Renal cortical epithelial cell (primary cell): Measurements from ENCODE around the gene VAX1. TPM values are rescaled to one million over a fixed set of nuclear protein-coding genes. Genes with fewer than 3 reads are reported as not detected.
A peak's percentile ranks its signal among the peaks of the same experiment; 100 is the strongest.
"Not testable (repeated sequence)": the region's sequence is repeated elsewhere in the genome, so short reads cannot be mapped to it uniquely, and the experiment has no call there.

Experiments
- DNase-seq: peaks from one replicate; pipeline ENCODE4 v3.0.0-alpha.2; 2011; ENCODE audit warnings: low read depth
- total RNA-seq: library from RNA; depleted of rRNA; stranded (reverse); fragments of >200 nt; gene quantifications from 2 replicates; pipeline ENCODE4 v1.2.3, GENCODE V29; 2014

The VAX1 gene, protein sequence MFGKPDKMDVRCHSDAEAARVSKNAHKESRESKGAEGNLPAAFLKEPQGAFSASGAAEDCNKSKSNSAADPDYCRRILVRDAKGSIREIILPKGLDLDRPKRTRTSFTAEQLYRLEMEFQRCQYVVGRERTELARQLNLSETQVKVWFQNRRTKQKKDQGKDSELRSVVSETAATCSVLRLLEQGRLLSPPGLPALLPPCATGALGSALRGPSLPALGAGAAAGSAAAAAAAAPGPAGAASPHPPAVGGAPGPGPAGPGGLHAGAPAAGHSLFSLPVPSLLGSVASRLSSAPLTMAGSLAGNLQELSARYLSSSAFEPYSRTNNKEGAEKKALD
- not detected in 2 replicates for total RNA-seq

DNA sequence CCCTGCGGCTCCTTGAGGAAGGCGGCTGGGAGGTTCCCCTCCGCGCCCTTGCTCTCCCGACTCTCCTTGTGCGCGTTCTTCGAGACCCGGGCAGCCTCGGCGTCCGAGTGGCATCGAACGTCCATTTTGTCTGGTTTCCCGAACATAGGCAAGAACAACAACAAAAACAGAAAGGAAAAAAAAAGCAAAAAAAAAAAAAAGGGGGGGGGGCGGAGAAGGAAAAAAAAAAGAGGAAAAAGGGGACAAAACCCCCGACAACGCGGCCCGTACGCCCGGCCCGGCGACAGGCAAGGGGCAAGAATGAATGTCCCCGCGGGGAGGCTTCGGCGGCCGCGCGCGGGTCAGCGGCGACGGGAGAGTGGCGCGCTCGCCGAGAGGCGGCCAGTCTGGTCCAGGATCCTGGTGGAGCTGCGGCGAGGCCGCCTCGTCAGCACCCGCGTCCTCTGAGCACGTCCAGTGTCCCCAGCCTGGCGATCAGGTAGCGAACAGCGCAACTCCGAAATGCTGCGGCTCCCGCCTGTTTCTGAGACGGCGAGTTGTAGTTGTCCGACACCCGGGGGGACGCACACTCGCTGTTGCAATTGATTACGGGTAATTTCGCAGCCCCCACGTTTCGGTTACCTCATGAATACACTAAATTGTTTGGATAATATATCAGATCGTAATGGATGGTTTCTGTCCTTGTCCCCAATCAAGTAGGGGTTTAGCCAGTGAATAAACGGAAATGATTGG, at the start of gene VAX1:
TSS of gene VAX1 (minus strand) at position 360 of the 732 bp plus-strand sequence. CDS start at position 146, 214 bp downstream.
- DNase-seq, result no peak

DNA sequence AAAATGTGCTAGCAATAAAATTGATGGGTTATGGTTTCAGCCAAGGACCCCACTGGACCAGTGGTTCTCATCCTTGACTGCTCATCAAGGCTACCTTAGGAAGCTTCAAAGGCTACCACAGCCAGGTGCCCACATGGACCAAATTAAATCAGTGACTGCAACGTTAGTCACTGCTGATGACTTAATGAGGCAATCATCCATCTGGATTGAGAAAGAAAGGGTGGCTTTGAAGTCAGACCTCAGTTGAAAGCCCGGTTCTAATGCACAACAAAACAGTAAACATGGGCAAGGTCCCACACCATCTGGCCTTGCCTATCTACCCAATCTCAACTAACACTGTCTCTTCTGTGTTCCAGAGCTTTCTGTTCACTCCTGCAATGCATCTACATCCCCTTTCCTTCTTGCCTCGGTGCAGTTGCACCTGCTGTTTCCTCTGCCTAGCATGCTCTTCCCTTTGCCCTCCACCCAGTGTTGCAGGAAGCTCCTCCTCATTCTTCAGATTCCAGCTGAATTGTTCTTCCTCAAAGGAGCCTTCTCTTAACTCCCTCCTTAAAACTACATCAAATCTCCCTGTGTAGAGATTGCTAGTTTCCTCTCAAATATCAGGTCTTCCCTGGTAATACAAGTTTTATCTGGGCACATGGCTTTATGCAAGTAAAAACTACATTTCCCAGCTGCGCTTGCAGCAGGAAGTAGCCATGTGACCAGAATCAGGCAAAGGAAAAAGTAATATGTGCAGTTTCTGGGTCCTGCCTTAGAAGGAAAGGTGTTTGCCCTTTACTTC, 49.0 kb upstream of the VAX1 start:
- DNase-seq, result peak; percentile 87

DNA sequence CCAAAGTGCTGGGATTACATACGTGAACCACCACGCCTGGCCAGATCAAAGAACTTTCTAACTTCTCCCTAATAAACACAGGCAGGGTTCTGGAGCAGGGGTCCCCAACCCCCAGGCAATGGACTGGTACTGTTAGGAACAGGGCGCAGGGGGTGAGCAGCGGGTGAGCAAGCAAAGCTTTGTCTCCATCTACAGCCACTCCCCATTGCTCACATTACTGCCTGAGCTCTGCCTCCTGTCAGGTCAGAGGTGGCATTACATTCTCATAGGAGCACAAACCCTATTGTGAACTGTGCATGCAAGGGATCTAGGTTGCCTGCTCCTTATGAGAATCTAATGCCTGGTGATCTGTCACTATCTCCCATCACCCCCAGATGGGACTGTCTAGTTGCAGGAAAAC, 47.7 kb upstream of the VAX1 start:
- not testable (repeated sequence) for DNase-seq

DNA sequence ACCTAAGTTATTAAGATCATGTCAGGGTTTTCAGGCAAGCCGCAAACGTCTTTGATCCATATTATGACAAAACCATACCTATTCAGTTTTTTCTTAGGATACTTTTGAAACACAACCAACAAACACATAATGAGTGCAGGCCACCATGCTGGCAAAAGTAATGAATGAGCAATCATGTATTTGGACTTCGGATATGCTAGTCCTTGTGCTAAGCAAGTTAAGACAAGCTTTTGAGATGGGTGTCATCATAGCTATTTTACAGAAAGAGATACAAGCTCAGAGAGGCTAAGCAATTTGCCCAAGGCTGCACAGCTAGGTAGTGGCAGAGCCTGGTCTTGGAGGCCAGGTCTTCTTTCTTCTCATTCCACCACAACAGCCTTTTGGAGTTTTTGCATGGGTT, 46.8 kb upstream of the VAX1 start:
- no peak for DNase-seq

DNA sequence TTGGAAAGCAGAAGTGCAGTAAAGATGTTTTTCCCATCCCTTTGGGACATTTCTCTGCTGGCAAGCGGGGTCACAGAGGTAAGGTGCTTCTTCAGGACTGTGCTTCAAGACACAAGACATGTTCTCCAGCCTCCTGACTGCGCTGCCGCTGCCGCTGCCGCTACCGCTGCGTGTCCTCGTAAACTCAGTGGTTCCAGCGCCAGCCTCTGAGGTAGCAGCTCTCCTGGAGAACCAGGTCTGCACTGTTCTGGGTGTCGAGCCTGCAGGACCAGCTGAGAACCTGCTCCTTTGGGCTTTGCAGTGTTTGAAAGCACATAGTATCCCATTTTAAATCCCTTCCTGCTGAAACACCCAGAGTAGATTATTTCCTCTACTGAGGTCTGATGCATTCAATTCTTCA, 46.2 kb upstream of the VAX1 start:
- no peak for DNase-seq

DNA sequence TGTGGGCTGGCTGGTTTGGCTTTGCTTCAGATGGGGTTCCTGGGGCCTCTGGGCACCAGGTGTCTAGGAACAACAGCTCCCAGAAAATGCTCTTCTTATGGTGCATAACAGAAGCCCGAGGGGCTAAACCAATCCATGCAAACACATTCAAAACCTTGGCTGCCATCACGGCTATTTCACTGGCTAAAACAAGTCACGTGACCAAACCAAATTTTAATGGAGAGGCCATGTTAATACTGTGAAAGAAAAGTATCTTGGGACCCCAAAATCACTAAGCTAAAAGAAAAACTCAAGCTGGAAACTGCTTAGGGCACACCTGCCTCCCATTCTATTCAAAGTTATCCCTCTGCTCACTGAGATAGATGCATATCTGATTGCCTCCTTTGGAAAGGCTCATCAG, 40.1 kb upstream of the VAX1 start:
- no peak for DNase-seq

DNA sequence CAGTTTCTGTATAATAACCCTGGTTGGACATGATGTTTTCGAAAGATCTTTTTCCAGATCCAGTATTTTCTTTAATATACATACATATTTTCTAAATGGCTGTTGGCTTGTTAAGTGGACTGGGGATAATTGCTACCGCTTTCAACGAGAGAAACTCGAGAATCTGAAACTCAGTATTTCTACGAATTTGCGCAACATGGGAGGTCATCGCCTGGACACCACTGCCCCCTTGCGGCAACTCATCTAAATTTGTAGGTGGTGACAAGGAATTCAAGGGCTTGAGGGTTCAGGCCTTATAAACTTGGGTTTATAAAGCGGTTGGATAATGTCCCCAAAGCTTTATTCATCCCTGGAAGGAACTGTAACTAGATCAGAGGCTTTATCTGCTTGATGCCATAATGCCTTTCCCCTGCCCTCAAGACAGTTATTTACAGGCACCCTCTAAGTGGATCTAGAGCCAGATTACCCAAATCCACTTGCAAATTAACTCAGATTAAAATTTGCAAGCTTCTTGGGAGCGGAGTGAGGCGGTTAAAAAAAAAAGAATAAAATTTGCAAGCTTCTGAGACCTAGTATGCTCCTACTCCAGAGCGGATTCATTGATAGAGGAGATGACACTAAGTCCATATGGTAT, 37.9 kb upstream of the VAX1 start:
- DNase-seq, result peak; percentile 65

DNA sequence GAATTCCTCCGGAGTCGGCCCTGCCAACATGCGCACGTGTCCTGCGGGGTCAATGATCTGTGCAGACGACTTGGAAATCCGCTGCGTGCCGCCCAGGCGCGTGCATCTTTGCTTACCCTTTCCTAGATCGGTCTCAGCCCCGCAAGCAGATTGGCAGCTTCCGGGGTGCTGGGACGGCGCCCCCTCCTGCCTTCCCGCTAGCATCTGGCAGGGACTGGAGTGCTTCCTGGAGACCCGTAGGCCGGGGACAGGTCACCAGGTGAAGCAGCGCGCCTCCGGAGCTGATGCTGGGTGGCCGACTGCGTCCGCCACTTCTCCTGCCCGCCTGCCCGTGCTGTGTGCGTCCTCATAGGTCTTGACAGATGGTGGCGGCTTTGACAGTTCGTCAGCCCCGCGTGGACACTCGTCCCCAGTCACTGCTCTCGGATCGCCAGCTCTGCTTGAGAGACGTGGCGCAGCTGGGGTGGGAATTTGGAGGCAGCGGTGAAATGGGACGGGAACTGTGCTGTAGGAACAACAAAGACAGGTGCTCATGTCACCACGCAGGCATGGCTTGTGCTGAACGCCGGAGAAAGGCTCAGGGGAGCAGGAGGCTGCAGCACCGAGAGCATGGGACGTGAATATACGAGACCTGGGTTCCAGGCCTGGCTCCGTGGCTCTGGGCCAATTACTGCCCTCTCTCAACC, 37.3 kb upstream of the VAX1 start:
- DNase-seq, result no peak

DNA sequence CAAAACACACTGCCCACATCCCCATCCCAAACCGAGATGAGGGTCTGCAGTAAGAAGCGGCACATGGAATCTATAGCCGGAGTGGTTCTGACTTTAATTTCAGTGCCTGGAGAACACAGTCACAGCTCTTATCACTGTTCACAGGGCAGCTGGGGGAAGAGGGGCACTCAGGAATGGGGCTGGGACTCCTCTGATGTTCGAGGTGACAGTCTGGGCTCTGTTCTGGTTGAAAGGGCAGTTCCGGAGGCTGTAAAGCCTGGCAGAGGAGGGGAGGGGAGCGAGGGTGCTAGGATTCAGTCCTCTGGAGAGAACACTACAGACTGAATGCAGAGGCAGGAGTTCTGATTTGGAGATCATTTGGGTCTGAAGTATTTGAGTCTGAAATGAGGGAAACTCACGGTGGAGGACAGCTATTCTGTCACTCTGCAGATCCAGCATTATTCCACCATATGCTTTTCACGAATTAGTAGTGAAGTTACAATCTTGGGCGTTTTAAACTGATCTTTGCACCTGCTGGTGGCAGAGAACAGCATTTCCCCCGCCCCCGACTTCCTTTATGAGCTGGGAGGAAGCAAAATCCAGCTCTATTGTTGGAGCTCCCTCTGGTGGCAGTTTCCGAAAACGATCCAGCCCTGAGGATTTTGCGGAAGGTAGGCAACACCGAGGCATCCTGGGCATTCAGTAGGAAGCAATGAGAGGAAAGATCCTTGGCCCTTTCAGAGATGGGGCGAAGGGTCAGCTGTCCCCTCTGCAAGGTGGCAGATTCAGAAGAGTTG, 36.6 kb upstream of the VAX1 start:
- peak; percentile 72 for DNase-seq

DNA sequence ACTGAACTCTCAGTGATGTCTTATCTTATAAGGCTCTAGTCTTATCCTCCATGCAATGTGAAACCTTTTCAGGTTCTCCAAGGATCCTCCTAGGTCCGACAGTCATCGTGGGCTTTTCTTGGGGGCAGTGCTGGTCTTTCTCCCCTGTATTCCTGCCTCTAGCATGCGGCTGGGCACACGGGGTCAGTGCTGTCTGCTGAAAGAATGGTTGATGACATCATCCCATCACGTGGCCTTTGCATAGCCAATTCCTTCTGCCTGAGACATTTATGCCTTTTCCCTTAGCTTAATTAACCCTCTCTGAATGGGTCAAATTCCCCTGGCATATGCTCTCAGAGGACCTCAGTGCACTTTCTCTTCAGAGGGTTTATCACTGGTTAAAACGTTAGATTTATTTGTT, 32.2 kb upstream of the VAX1 start:
- peak; percentile 18 for DNase-seq

DNA sequence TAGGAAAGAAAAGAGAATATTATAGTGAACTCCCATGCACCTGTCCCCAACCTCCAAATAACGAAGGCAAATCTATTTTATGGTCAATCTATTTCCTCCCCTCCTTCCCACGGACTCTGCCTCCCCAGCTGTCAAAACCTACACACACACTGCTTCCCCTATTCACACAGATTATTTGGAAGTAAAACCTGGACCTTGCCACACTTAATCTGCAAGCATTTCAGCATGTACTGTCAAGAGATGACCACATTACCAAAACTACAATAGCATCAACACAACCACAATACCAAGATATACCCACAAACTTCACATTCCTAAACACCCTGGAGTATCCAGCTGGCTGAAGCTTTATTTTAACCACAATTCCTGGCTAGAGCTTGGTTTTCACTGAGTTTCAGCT, 31.4 kb upstream of the VAX1 start:
- no peak for DNase-seq

DNA sequence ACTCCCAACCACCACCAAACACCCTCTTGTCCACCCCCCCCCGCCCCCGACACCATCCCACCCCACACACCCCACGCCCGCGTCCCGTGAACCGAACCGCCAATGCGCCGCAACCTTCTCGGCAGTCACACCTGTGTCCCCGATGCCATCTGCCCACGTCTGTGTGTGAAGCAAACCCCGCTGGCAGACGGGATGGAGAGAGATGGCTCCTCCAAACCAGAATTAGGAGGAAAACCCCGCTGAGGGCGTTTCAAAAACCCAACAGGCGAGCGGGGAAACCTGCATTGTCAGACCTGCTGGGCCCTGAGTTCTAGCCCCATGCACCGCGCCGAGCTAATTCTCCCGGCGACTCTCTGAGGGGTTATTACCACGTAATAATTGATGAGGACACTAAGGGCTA, 30.7 kb upstream of the VAX1 start:
- no peak for DNase-seq

DNA sequence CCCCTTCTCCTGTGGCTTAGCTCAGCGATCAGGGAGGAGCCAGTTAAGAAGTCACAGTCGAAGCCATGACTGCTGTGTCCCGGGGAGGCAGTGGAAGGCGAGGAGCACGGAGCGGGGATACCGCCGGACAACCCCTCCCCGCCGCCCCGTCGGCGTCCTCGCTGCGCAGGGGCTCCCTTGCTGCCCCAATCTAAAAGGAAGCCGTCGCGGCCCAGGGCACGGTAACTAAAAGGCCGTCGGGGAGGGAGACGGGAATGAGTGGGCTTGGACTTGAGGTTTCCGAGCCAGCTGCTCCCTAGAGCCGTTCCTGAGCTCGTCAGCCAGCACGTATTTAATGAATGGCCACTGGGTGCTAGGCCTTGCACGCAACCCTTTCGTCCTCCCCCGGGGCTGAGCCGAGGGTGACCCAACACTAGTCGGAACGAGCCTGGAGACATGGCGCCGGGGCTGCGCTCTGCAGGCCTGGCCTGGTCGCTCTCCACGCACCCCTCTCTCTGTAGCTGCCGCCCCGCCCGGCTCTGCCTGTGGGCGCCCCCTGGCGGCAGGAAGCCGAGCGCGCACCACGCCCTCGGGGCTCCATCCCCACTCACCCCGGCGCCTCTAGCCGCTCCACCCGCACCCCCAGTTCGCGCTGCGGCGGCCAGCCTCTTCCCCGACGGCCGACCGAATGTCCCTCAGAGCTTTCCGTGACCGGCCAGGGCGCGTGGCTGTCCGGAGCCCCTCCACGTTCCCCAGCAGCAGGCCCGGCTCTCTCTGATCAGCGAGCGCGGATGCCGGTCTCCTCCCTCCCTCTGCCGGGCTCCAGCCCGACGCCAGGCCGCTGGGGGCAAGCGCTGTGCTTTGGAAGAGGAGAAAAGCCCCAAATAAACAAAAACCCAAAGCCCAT, 30.0 kb upstream of the VAX1 start:
- no peak for DNase-seq

DNA sequence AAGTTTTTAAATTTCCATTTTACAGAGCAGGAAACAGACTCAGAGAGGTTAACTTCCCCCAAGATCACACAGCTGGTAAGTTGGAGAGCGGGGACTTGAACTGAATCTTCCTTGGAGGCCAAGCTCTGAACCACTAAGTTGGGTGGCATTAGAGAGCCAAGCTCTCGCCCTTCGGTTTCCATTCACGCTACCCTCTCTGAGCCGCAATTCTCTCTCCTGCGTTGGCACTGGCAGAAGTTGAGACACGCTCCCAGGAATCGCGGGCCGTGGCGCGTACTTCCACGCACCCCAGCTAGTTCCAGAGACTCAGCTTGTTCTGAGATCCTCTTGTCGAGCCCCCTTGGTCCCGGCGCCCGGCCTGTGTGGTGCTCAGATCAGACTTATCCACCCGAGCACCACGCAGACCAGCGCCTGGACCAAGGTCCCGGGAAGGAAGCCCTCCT, 29.3 kb upstream of the VAX1 start:
- no peak for DNase-seq

DNA sequence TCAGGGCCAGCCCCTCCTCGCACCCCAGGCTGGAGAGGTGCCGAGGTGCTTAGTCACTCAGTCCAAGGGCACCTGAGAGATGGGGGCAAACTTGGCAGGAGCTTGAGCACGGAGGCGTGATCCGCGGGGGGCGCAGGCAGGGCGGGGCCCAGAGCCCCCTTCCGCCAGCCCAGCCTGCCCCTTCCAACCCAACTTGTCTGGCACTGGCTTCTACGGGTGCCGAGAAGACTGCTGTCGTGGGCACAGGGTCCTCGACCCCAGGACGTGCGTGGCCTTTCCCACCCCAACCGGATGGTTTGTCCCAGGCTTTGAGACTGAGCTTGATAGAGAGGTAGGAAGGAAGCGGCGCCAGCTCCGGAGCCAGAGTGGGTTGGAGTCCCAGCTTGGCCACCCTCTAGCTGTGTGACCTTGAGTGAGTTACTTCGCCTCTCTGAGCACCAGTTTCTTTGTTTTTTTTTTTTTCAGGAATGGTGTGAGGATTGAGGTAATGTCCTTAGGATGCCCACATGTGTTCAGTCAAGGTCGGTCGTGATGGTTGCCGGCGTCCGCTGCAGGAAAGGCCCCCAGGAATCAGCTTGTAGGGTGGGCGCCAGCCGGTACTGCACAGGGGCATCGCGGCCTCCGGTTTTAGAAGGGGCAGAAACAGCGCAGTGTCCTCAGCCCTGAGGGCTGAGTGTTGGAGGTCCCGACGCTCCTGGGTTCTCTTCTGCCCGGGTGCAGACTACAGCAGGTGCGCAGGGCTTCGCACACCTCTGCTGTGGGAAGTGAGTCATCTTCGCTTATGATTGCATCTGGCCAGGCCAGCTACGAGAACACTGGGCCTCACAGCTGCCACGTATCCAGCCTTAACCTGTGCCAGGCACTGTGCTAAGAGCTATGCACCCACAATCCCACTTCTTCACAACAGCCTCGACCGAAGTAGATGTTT, 28.6 kb upstream of the VAX1 start:
- DNase-seq, result peak; percentile 20

DNA sequence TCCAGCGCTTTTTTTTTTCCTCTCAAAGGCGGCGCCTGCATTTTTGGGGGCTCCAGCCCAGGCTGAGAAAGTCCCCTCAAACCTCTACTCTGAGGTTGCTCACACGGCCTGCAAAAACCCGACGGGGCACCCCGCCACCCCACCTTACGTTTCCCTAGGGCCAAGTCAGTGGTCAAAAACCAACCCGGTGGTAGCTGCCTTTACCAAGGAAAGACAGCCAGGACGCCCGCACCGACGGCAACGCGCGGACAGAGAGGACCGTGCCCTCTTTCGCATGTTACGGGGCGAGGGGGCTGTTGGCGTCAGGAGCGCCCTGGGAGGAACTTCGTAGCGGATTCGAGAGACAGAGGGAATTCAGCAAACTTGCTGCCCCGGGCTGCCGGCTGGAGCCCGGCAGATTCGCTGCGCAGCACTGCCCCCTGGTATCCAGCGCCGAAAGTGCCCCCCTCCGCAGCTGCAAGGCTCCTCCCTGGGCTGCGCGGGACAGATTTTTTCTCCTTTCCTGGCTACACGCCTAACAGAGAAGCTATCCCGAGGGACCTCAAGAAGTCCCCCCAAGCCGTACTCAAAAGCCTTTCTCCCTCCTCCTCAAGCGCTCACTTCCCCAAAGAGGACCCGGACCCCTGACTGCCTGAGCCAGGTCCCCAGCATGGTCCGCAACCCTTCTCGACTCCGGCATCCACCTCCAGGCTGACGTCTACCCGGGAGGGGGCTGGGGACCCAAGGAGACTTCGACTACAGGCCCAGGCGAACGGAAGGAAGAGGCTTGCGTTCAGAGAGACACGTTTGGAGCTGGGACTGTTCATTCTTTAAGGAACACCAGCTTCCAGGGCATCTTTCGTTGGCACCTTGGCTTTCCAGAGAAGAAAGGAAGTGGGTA, 27.7 kb upstream of the VAX1 start:
- DNase-seq, result no peak
